SK-N-SH treated with all-trans-retinoic acid at 6 μM for 48 hours (cell line): ENCODE measurements around the gene STUM.

Experiments used
- ATAC-seq: fragments of 200-7000 bp; cut with Tn5 transposase; 3 replicates; pipeline ENCODE4 v1.9.1; 2020; ENCODE audit warnings: mild to moderate bottlenecking, moderate library complexity
- CSRNP3 ChIP-seq: fragments of 250-450 bp; sonication (Bioruptor Pico); IDR thresholded peaks from 2 replicates; pipeline ENCODE4 v1.5.1; 2021; ENCODE audit warnings: mild to moderate bottlenecking, moderate library complexity
- ESRRG ChIP-seq: fragments of 250-450 bp; sonication (Bioruptor Pico); IDR thresholded peaks from 2 replicates; pipeline ENCODE4 v1.6.1; 2021; ENCODE audit warnings: mild to moderate bottlenecking
- GLIS3 ChIP-seq: fragments of 250-450 bp; sonication (Bioruptor Pico); IDR thresholded peaks from 2 replicates; pipeline ENCODE4 v1.5.0; 2020; ENCODE audit warnings: mild to moderate bottlenecking, moderate library complexity
- ISL1 ChIP-seq: fragments of 250-450 bp; sonication (Bioruptor Pico); IDR thresholded peaks from 2 replicates; pipeline ENCODE4 v2.1.2; 2022; ENCODE audit warnings: mild to moderate bottlenecking, moderate library complexity
- OSR1 ChIP-seq: fragments of 250-450 bp; sonication (Bioruptor Pico); IDR thresholded peaks from 2 replicates; pipeline ENCODE4 v1.8.0; 2022; ENCODE audit warnings: moderate library complexity, mild to moderate bottlenecking, inconsistent platforms
- POU6F1 ChIP-seq: fragments of 250-450 bp; sonication (Bioruptor Pico); IDR thresholded peaks from 2 replicates; pipeline ENCODE4 v1.8.0; 2021; ENCODE audit warnings: low read depth, mild to moderate bottlenecking, moderate library complexity, borderline replicate concordance
- PPARA ChIP-seq: fragments of 250-450 bp; sonication (Bioruptor Pico); IDR thresholded peaks from 2 replicates; pipeline ENCODE4 v1.5.0; 2020; ENCODE audit warnings: mild to moderate bottlenecking, borderline replicate concordance
- RARB ChIP-seq: fragments of 250-450 bp; sonication (Bioruptor Pico); IDR thresholded peaks from 2 replicates; pipeline ENCODE4 v1.8.0; 2021; ENCODE audit warnings: mild to moderate bottlenecking, moderate library complexity
- TOX ChIP-seq: fragments of 250-450 bp; sonication (Bioruptor Pico); IDR thresholded peaks from 2 replicates; pipeline ENCODE4 v1.8.0; 2021; ENCODE audit warnings: mild to moderate bottlenecking, moderate library complexity, borderline replicate concordance
- ZFP30 ChIP-seq: fragments of 450-650 bp; formaldehyde crosslinking; IDR thresholded peaks from 2 replicates; pipeline ENCODE4 v1.5.0; 2022; ENCODE audit warnings: mild to moderate bottlenecking, moderate library complexity
- ZNF8 ChIP-seq: fragments of 450-650 bp; formaldehyde crosslinking; IDR thresholded peaks from 2 replicates; pipeline ENCODE4 v1.5.0; 2020; ENCODE audit warnings: mild to moderate bottlenecking, moderate library complexity
- TF ChIP-seq, protein P1 (sequence below): fragments of 250-450 bp; sonication (Bioruptor Pico); IDR thresholded peaks from 2 replicates; pipeline ENCODE4 v1.8.0; 2020; ENCODE audit warnings: mild to moderate bottlenecking, moderate library complexity, borderline replicate concordance
- TF ChIP-seq, protein P2 (sequence below): fragments of 250-450 bp; sonication (Bioruptor Pico); IDR thresholded peaks from 2 replicates; pipeline ENCODE4 v1.5.0; 2020; ENCODE audit warnings: mild to moderate bottlenecking, moderate library complexity

The STUM gene

DNA sequence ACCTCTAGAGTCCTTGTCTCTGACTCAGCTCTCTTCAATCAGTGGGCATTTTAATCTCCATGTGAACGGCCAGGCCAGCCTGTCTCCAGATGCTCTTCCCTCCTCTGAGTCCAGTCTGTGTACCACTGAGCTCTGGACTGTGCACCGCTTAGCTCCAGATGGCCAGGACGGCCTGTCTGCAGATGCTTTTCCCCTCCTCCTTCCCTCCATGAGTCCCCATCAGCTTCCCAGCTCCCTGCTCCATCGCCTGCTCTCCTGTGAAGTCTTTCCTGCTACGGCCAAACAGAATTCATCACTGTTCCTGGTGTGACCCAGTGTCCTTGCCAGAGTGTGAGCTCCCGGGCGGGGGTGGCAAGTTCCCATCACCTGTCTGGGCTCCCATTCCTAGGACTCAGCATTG is 42.0 kb downstream of the STUM start:
- ATAC-seq = no peak
- no peak for TF ChIP-seq TOX (CRISPR knock-in tag)
- no peak for TF ChIP-seq ZNF8 (CRISPR knock-in tag)
- TF ChIP-seq, protein P1, sequence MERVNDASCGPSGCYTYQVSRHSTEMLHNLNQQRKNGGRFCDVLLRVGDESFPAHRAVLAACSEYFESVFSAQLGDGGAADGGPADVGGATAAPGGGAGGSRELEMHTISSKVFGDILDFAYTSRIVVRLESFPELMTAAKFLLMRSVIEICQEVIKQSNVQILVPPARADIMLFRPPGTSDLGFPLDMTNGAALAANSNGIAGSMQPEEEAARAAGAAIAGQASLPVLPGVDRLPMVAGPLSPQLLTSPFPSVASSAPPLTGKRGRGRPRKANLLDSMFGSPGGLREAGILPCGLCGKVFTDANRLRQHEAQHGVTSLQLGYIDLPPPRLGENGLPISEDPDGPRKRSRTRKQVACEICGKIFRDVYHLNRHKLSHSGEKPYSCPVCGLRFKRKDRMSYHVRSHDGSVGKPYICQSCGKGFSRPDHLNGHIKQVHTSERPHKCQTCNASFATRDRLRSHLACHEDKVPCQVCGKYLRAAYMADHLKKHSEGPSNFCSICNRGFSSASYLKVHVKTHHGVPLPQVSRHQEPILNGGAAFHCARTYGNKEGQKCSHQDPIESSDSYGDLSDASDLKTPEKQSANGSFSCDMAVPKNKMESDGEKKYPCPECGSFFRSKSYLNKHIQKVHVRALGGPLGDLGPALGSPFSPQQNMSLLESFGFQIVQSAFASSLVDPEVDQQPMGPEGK (CRISPR knock-in tag) = no peak
- no peak for TF ChIP-seq POU6F1 (CRISPR knock-in tag)

DNA sequence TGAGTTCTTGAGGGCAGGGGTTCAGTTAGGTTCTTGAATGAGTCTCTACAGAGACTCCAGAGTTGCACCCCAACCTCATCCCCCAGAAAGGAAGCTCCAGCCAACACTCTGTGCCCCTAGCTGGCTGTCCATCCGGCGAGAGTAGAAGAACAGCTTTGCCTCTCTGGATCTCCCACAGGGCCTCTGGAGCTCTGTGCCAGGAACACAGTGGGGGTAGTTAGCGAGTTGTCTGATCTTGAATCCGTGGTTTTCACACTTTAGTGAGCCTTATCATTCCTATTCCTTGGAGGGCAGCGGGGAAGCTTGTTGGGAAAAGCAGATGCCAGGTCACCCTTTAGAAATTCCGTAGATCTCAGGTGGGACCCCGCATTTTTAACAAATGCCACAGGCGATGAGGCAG is 45.0 kb downstream of the STUM start:
- ATAC-seq = no peak

More for the DNA sequence above, 45.0 kb downstream of the STUM start:
- TF ChIP-seq POU6F1 (CRISPR knock-in tag) (no peak), ESRRG (no peak), OSR1 (CRISPR knock-in tag) (no peak), CSRNP3 (CRISPR knock-in tag) (no peak), GLIS3 (CRISPR knock-in tag) (no peak), ISL1 (CRISPR knock-in tag) (no peak), ZFP30 (CRISPR knock-in tag) (no peak), RARB (CRISPR knock-in tag) (no peak), PPARA (no peak)
- TF ChIP-seq, protein P2, sequence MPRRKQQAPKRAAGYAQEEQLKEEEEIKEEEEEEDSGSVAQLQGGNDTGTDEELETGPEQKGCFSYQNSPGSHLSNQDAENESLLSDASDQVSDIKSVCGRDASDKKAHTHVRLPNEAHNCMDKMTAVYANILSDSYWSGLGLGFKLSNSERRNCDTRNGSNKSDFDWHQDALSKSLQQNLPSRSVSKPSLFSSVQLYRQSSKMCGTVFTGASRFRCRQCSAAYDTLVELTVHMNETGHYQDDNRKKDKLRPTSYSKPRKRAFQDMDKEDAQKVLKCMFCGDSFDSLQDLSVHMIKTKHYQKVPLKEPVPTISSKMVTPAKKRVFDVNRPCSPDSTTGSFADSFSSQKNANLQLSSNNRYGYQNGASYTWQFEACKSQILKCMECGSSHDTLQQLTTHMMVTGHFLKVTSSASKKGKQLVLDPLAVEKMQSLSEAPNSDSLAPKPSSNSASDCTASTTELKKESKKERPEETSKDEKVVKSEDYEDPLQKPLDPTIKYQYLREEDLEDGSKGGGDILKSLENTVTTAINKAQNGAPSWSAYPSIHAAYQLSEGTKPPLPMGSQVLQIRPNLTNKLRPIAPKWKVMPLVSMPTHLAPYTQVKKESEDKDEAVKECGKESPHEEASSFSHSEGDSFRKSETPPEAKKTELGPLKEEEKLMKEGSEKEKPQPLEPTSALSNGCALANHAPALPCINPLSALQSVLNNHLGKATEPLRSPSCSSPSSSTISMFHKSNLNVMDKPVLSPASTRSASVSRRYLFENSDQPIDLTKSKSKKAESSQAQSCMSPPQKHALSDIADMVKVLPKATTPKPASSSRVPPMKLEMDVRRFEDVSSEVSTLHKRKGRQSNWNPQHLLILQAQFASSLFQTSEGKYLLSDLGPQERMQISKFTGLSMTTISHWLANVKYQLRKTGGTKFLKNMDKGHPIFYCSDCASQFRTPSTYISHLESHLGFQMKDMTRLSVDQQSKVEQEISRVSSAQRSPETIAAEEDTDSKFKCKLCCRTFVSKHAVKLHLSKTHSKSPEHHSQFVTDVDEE (CRISPR knock-in tag) = no peak
- TF ChIP-seq, protein P1 (CRISPR knock-in tag) = no peak
